Fibroblast of pulmonary artery (primary cell): ENCODE results near the gene ATP6AP2.

Experiments used
- DNase-seq: peaks from one replicate; pipeline ENCODE4 v3.0.0-alpha.2; 2010; ENCODE audit warnings: low read depth
- H3K4me3 ChIP-seq: replicated peaks from 2 replicates; pipeline ENCODE4 v1.5.1; 2011; ENCODE audit warnings: low read depth, mild to moderate bottlenecking, control low read depth, low read length, moderate library complexity
- TF ChIP-seq, protein P1 (sequence below): IDR thresholded peaks from 2 replicates; pipeline ENCODE4 v1.5.1; 2011; ENCODE audit warnings: mild to moderate bottlenecking, control low read depth, low read length, inconsistent platforms; ENCODE audit errors: missing control alignments

Gene ATP6AP2

DNA sequence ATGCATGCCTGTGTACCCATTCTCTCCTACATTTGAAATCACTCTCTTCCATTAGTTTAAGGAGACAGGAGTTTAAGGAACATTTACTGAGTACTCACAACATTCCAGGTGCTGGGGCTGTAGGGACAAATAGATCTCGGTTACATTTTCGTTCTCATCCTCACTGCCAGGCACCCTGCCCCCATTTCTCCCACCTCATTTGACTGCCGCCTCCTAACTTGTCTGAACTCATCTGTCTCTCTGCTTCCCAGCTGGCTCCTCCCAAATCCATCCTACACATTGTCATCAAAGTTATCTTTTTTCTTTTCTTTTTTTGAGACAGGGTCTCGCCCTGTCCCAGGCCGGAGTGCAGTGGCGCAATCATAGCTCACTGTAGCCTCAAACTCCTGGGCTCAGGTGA lies 22.7 kb downstream of the ATP6AP2 start:
- H3K4me3 ChIP-seq = no peak overlapping the region
- DNase-seq = no peak
- TF ChIP-seq, protein P1, sequence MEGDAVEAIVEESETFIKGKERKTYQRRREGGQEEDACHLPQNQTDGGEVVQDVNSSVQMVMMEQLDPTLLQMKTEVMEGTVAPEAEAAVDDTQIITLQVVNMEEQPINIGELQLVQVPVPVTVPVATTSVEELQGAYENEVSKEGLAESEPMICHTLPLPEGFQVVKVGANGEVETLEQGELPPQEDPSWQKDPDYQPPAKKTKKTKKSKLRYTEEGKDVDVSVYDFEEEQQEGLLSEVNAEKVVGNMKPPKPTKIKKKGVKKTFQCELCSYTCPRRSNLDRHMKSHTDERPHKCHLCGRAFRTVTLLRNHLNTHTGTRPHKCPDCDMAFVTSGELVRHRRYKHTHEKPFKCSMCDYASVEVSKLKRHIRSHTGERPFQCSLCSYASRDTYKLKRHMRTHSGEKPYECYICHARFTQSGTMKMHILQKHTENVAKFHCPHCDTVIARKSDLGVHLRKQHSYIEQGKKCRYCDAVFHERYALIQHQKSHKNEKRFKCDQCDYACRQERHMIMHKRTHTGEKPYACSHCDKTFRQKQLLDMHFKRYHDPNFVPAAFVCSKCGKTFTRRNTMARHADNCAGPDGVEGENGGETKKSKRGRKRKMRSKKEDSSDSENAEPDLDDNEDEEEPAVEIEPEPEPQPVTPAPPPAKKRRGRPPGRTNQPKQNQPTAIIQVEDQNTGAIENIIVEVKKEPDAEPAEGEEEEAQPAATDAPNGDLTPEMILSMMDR = no peak

- TF ChIP-seq, protein P1 = no peak
- no peak for DNase-seq
- no peak overlapping the region for H3K4me3 ChIP-seq
Observed at GRCh38 chrX:40607381-40607780, 26.6 kb downstream of the ATP6AP2 start.

- TF ChIP-seq, protein P1 = no peak
- no peak for DNase-seq
Observed at GRCh38 chrX:40612511-40612910, 31.7 kb downstream of the ATP6AP2 start.

GRCh38 chrX:40615976-40616375 lies 35.2 kb downstream of the ATP6AP2 start:
- TF ChIP-seq, protein P1 = no peak
- H3K4me3 ChIP-seq = no peak overlapping the region
- no peak for DNase-seq

More at GRCh38 chrX:40612511-40612910, 31.7 kb downstream of the ATP6AP2 start:
- no peak overlapping the region for H3K4me3 ChIP-seq

DNA sequence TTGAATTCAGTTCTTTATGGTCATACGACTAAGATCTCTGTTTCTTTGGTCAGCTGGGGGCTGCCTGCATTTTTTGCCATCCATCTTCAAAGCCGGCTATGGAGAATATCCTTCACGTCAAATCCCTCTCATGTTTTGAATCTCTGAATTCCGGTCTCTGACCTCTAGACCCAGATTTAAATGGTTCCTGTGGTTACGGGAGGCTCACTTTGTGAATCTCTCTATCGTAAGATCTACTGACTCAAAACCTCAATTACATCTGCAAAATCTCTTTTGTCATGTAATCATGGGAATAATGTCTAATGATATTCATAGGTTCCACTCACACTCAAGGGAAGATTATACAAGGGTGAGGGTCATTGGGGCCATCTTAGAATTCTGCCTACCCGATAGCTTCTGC lies 36.8 kb downstream of the ATP6AP2 start:
- no peak overlapping the region for H3K4me3 ChIP-seq
- TF ChIP-seq, protein P1 = no peak
- no peak for DNase-seq

DNA sequence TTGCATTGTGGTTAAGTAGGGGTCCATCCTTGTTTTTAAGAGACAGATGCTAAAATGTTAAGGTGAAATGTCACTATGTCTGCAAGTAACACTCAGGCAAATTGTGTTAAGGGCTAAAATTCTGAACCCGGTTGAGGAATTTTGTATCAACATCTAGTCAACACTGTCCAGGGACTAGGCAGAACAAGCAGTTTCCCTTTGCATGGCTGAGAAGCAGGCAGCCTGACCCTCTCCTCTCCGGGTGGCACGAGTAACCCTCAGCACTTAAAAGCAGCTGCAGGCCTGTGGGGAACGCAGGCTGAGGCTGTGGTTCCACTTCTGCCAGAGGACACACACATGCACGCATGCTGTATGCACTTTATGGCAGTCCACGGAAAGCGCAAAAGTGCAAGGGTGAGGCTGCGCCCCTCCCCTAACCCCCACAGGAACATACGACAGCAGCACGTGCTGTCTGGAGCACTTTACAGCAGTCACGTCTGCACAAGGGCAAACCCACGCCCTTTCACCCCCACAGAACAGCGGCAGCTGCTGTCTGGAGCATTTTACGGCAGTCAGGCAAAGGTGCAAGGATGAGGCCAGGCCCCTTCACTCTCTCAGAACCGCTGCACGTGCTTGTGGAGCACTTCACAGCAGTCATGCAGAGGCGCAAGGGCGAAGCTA lies 41.8 kb downstream of the ATP6AP2 start:
- TF ChIP-seq, protein P1 = no peak
- H3K4me3 ChIP-seq = no peak overlapping the region
- DNase-seq = no peak

GRCh38 chrX:40623139-40623536 lies 42.4 kb downstream of the ATP6AP2 start, which contains the start of gene MPC1L:
Gene MPC1L, plus strand, starts transcription at chrX:40623428. Its CDS starts 138 bp downstream, at chrX:40623566.
- TF ChIP-seq, protein P1 = no peak
- no peak within 1 kb of the TSS for H3K4me3 ChIP-seq
- DNase-seq = no peak
